HG02840 (cell line): ENCODE results near the gene ACOX3.
"Not testable (repeated sequence)": the region's sequence is repeated elsewhere in the genome, so short reads cannot be mapped to it uniquely, and the experiment has no call there.

Experiments
- ATAC-seq: cut with Tn5 transposase; IDR thresholded peaks from one replicate; pipeline ENCODE4 v1.9.1; 2021; ENCODE audit warnings: mild to moderate bottlenecking, moderate library complexity, moderate number of reproducible peaks; ENCODE audit not compliant: unreplicated experiment, low FRiP score

Gene ACOX3

DNA sequence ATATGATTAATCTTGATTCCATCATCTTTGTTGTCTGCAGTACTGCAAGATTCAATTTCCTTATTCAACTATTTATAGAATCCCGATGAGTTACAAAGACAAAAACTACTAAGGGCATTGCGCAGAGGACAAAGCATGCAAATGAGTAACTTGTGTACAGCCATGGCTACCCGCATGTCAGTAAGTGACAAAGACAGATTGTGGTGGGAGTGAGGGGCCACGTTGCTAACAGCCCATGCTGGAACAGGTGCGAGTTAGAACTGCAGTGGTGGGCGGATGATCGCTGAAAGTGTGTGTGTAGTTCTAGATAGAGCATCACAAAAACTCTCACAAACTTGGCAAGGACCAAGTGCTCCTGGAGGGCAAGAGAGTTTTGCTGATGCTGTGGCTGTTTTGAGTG lies 49.5 kb downstream of the ACOX3 start:
- ATAC-seq, result no peak

DNA sequence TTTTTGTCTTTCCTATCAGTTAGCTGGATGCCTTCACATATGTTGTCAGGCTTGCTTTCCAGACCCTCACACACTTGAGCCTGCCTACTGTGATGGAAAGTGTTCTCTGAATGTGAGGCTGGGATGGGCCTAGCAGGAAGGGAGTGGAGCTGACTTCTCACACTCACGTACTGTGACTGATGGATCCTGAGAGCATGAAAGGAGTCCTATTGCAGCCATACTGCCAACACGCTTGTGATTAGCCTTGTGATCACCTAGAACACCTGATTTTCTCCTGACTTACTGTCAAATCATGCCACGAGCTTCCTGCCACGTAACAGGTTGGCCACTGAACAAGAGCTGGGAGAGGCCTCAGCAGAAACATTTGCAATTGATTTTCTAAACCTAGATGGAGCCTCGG lies 49.9 kb downstream of the ACOX3 start:
- ATAC-seq, result no peak

- no peak for ATAC-seq
Measured at GRCh38 chr4:8388528-8388870, 52.0 kb downstream of the ACOX3 start.

- ATAC-seq, result no peak
Measured at GRCh38 chr4:8387615-8388527, 52.7 kb downstream of the ACOX3 start.

DNA sequence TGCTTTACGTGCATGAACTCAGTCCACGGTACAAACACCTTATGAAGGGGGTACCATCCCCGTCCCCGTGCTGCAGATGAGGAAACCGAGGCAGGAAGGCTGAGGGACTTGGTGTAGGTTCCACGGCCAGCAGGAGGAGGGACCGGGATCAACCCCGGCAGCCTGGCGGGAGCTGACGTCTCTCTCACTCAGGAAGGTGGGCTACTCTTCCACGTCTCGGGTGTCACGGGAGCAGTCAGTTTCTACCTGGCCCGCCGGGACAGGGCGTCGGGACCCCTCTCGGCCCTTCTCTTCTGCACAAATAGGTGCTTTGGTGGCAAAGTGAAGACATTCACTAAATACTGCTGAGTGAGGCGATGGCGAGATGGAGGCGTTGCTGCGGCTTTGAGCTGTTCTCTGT lies 53.3 kb downstream of the ACOX3 start:
- no peak for ATAC-seq

- ATAC-seq, result no peak
Measured at GRCh38 chr4:8386731-8387130, 53.8 kb downstream of the ACOX3 start.

- not testable (repeated sequence) for ATAC-seq
Measured at GRCh38 chr4:8386131-8386530, 54.4 kb downstream of the ACOX3 start.

GRCh38 chr4:8385611-8386010 lies 54.9 kb downstream of the ACOX3 start:
- no peak for ATAC-seq

DNA sequence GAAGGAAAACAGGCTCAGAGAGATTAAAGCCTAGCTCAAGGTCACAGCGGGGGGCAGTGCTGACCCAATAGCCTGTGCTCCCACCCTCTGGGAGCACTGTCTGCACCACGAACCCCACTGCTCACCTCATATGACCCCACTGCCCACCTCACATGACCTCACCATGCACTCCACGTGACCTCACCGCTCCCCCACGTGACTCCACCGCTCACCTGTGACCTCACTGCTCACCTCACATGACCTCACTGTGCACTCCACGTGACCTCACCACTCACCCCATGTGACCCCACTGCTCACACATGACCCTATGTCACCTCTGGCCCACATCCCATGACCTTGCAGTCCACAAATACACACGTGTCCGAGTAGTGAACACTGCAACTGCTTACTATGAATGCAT lies 55.4 kb downstream of the ACOX3 start:
- no peak for ATAC-seq

- no peak for ATAC-seq
Measured at GRCh38 chr4:8384397-8385060, 56.0 kb downstream of the ACOX3 start.

- no peak for ATAC-seq
Measured at GRCh38 chr4:8383451-8384160, 56.9 kb downstream of the ACOX3 start.

DNA sequence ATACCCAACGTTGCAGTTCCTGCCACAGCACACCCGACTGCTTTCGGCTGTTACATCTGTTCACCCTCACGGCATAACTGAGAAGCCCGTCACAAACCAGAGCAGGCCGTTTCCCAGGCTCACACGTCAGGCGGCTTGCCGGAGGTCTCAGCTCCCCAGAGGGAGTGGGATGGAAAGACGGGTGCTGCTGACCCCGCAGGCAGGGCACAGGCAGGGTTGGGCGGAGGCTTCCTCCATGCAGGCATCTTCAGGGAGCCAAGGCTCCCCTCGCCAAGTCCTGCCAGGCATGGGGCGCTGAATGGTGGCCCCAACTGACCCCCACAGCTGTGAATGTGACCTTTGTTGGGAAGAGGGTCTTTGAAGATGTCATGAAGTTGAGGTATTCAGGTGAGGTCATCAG lies 57.5 kb downstream of the ACOX3 start:
- ATAC-seq, result no peak

GRCh38 chr4:8381814-8382581 lies 58.5 kb downstream of the ACOX3 start:
- no peak for ATAC-seq

- no peak for ATAC-seq
Measured at GRCh38 chr4:8380511-8381415, 59.8 kb downstream of the ACOX3 start.

- ATAC-seq, result no peak
Measured at GRCh38 chr4:8379771-8380170, 60.8 kb downstream of the ACOX3 start.

- no peak for ATAC-seq
Measured at GRCh38 chr4:8379281-8379680, 61.2 kb downstream of the ACOX3 start.

DNA sequence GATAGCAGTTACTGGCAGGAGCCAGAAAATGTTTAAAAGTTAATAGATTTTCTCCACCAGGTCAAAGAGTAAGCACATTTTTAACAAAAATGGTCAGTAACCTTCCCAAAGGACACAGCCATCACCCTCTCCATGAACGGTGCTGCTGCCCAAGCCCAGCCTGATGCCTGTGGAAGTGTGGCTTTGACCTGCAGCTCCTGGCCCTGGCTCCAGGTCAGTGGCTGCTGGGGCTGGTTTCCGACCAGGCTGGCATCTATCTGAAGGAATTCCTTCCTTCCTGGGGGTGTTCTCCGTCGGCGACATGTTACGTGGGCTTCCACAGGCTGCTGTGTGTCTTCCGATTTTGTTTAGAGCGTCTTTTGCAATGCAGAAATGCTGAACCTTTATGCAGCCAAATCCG lies 61.7 kb downstream of the ACOX3 start:
- no peak for ATAC-seq

- ATAC-seq, result no peak
Measured at GRCh38 chr4:8378101-8378724, 62.3 kb downstream of the ACOX3 start.
